WTC11 (cell line): ENCODE measurements around the gene ZNF813. TPM values are rescaled to one million over a fixed set of nuclear protein-coding genes. Genes with fewer than 3 reads are reported as not detected.

Experiments
- total RNA-seq: library from RNA; stranded (reverse); gene quantifications from 3 replicates; pipeline ENCODE4 v1.2.3, GENCODE V29; 2021

Gene ZNF813
- total RNA-seq, 1 experiment from 2014 or later = 17.5 TPM

Other genes with a start within 250 kb of the ZNF813 start
- 56.9 to 60.1 TPM (median 58.8 TPM) in 3 replicates for gene ZNF677, start 212.9 kb upstream of the ZNF813 start, total RNA-seq
- gene VN1R2, start 209.4 kb upstream of the ZNF813 start, total RNA-seq = not detected in 3 replicates
- gene VN1R4, start 200.0 kb upstream of the ZNF813 start, total RNA-seq = not detected in 3 replicates
- 16.0 to 18.5 TPM (median 16.3 TPM) in 3 replicates for gene ZNF845, start 134.0 kb upstream of the ZNF813 start, total RNA-seq
- gene ZNF525, start 102.0 kb upstream of the ZNF813 start, total RNA-seq = 46.9 to 59.7 TPM (median 48.6 TPM) in 3 replicates
- 18.3 to 23.6 TPM (median 19.6 TPM) in 3 replicates for gene ZNF765, start 72.6 kb upstream of the ZNF813 start, total RNA-seq
- 28.4 to 29.7 TPM (median 29.4 TPM) in 3 replicates for gene ZNF761, start 35.7 kb upstream of the ZNF813 start, total RNA-seq
- gene ZNF331, start 70.4 kb downstream of the ZNF813 start, total RNA-seq = 56.0 to 62.0 TPM (median 56.7 TPM) in 3 replicates
- not detected in 3 replicates for gene DPRX, start 164.3 kb downstream of the ZNF813 start, total RNA-seq